ENCODE measurements around the gene ZRANB1. TPM values are rescaled to one million over a fixed set of nuclear protein-coding genes. Genes with fewer than 3 reads are reported as not detected.

Gene ZRANB1
- total and polyA plus RNA-seq, 2 of the 13 experiments (the other 11 are each of a cell fraction or from before 2014, with no cell fraction given), result 10.3 to 19.6 TPM

- intact Hi-C loops (cut with micrococcal nuclease; ENCODE audit: unreplicated experiment), result no loop called here
- Histone ChIP-seq H3K4me2 (ENCODE audit: low read depth, low read length) (no peak overlapping the region), H3K9ac (ENCODE audit: insufficient read depth, low read depth, low read length) (no peak overlapping the region), H3K4me3 (replicated peaks in 1 of 3; ENCODE audit: insufficient read depth in 1 of 3, low read depth in 2 of 3, low read length in 3 of 3) (no peak overlapping the region), H3K36me3 (replicated peaks in 1 of 2; ENCODE audit: control insufficient read depth in 1 of 2, insufficient read depth in 2 of 2, low read length in 2 of 2) (no peaks in the 10 kb centered on the region), H3K27me3 (ENCODE audit: control insufficient read depth in 1 of 2, insufficient read depth in 2 of 2, low read length in 2 of 2) (peaks cover 0 to 47% of the 10 kb centered on the region in 2 experiments; a peak in 2 of 5 replicates), H3K9me3 (ENCODE audit: low read length) (no peaks in the 10 kb centered on the region), H3K4me1 (ENCODE audit: insufficient read depth, low read length) (no peaks in the 10 kb centered on the region; the same call in 1 of the 2 replicates), H3K27ac (ENCODE audit: extremely low read length, insufficient read depth, low read length) (no peak overlapping the region), H2AFZ (ENCODE audit: low read length) (no peak overlapping the region), H3K79me2 (ENCODE audit: insufficient read depth, low read length) (no peaks in the 10 kb centered on the region), H4K20me1 (ENCODE audit: insufficient read depth, low read length) (no peaks in the 10 kb centered on the region)
- ChIA-PET POLR2A (no interaction called here), CTCF (ENCODE audit: low intra/inter-chr PET ratio, low total read pairs) (no interaction called here)
- DNase-seq (ENCODE audit: low spot score) (no peak), FAIRE-seq (no peak), ATAC-seq (no peak)
- BruUV-seq (replicated peaks), result no TSS peak
- no peak for TF ChIP-seq ZNF552 (CRISPR knock-in tag; IDR thresholded peaks at IDR 0.05; ENCODE audit: borderline replicate concordance)
- no peak for TF ChIP-seq MTA1 (CRISPR knock-in tag; IDR thresholded peaks at IDR 0.05; ENCODE audit: borderline replicate concordance)
- WGBS (ENCODE audit: low lambda C conversion rate), result 69% methylated on average over 7 of the region's 7 CpGs
- in situ Hi-C loops (cut with HindIII; ENCODE audit: extremely low pct_ligation_motif_present, low pct_unique_long_range_greater_than_20kb), result no loop called here
These were observed 93.8 kb downstream of the ZRANB1 start for GRCh38 chr10:125035588-125036295.

GRCh38 chr10:125037145-125037877, 95.4 kb downstream of the ZRANB1 start:
- Histone ChIP-seq H3K4me2 (ENCODE audit: low read depth, low read length) (no peak overlapping the region), H3K9me3 (ENCODE audit: low read length) (no peaks in the 10 kb centered on the region), H3K4me1 (ENCODE audit: insufficient read depth, low read length) (no peaks in the 10 kb centered on the region; the same call in 1 of the 2 replicates), H3K36me3 (replicated peaks in 1 of 2; ENCODE audit: control insufficient read depth in 1 of 2, insufficient read depth in 2 of 2, low read length in 2 of 2) (no peaks in the 10 kb centered on the region), H2AFZ (ENCODE audit: low read length) (peak overlapping the region; percentile 50), H3K9ac (ENCODE audit: insufficient read depth, low read depth, low read length) (no peak overlapping the region), H3K4me3 (replicated peaks in 1 of 3; ENCODE audit: insufficient read depth in 1 of 3, low read depth in 2 of 3, low read length in 3 of 3) (no peak overlapping the region), H4K20me1 (ENCODE audit: insufficient read depth, low read length) (no peaks in the 10 kb centered on the region), H3K79me2 (ENCODE audit: insufficient read depth, low read length) (no peaks in the 10 kb centered on the region), H3K27me3 (ENCODE audit: control insufficient read depth in 1 of 2, insufficient read depth in 2 of 2, low read length in 2 of 2) (peaks cover 0 to 36% of the 10 kb centered on the region in 2 experiments; a peak in 2 of 5 replicates), H3K27ac (ENCODE audit: extremely low read length, insufficient read depth, low read length) (no peak overlapping the region)
- 49% methylated on average over 5 of the region's 8 CpGs for WGBS (ENCODE audit: low lambda C conversion rate)
- intact Hi-C loops (cut with micrococcal nuclease; ENCODE audit: unreplicated experiment) (no loop called here), in situ Hi-C loops (cut with HindIII; ENCODE audit: extremely low pct_ligation_motif_present, low pct_unique_long_range_greater_than_20kb) (no loop called here)
- TF ChIP-seq ZBTB21 (CRISPR knock-in tag; IDR thresholded peaks at IDR 0.05) (no peak), CEBPG (CRISPR knock-in tag; IDR thresholded peaks at IDR 0.05) (peak; percentile 69), ZBTB20 (CRISPR knock-in tag; IDR thresholded peaks at IDR 0.05; ENCODE audit: borderline replicate concordance, low read depth) (no peak), CEBPB (IDR thresholded peaks at IDR 0.05; ENCODE audit: borderline replicate concordance, low read depth, low read length) (peak; percentile 41; the same call in 1 of the 2 replicates), ATF4 (CRISPR knock-in tag; IDR thresholded peaks at IDR 0.05) (peak in 1 of 2 experiments; percentile 95; a peak in 2 of 4 replicates), ZNF513 (CRISPR knock-in tag; conservative IDR thresholded peaks at IDR 0.05) (no peak), FOSL2 (CRISPR knock-in tag; IDR thresholded peaks at IDR 0.05) (peak; percentile 78), ZNF354B (CRISPR knock-in tag; IDR thresholded peaks at IDR 0.05) (no peak)
- CTCF ChIA-PET (ENCODE audit: low intra/inter-chr PET ratio, low total read pairs), result no interaction called here
- POLR2A ChIA-PET, result no interaction called here
- DNase-seq (ENCODE audit: low spot score), result peak; percentile 37
- ATAC-seq, result no peak; the same call in 2 of the 3 replicates
- BruUV-seq (replicated peaks), result no TSS peak
- no peak for FAIRE-seq

All from HepG2 (cell line).